Neutrophil (primary cell): Measurements from ENCODE around the gene CPNE4.

Experiments used
- H3K27ac ChIP-seq: fragments of 200-600 bp; sonication (generic); 2 replicates; pipeline ENCODE4 v1.5.1; 2016; ENCODE audit warnings: mild to moderate bottlenecking, moderate library complexity
- H3K27me3 ChIP-seq: fragments of 200-600 bp; sonication (generic); 2 replicates; pipeline ENCODE4 v1.6.0; 2016; ENCODE audit warnings: mild to moderate bottlenecking
- H3K36me3 ChIP-seq: fragments of 200-600 bp; sonication (generic); 2 replicates; pipeline ENCODE4 v1.5.1; 2017
- H3K4me1 ChIP-seq, 2 experiments: fragments of 200-600 bp in 1 of 2; sonication (generic) in 1 of 2; 1 replicate in 1 of 2; 2 replicates in 1 of 2; pipeline versions ENCODE4 v1.5.1 to v1.6.1; 2013 to 2016; ENCODE audit warnings: low read depth in 1 of 2, low read length in 1 of 2, mild to moderate bottlenecking in 1 of 2, moderate library complexity in 1 of 2; ENCODE audit not compliant: control insufficient read depth in 1 of 2, insufficient read depth in 1 of 2
- H3K4me3 ChIP-seq, 2 experiments: fragments of 200-600 bp in 1 of 2; sonication (generic) in 1 of 2; 1 replicate in 1 of 2; 2 replicates in 1 of 2; pipeline ENCODE4 v1.5.1; 2013 to 2016; ENCODE audit warnings: low read depth in 1 of 2, low read length in 1 of 2, mild to moderate bottlenecking in 1 of 2, moderate library complexity in 1 of 2
- H3K9me3 ChIP-seq: fragments of 200-600 bp; sonication (generic); 2 replicates; pipeline ENCODE4 v1.5.1; 2016
- CTCF ChIP-seq: fragments of 200-600 bp; sonication (generic); IDR thresholded peaks from 2 replicates; pipeline ENCODE4 v1.5.1; 2016; ENCODE audit warnings: antibody characterized with exemption

CPNE4 gene

GRCh38 chr3:132007617-132008016 lies 27.2 kb downstream of the CPNE4 start:
- Histone ChIP-seq H3K36me3 (no peaks in the 10 kb centered on the region), H3K4me3 (no peak overlapping the region), H3K4me1 (peaks cover 9 to 46% of the 10 kb centered on the region in 2 experiments), H3K27ac (no peak overlapping the region), H3K9me3 (no peaks in the 10 kb centered on the region), H3K27me3 (peaks cover 13% of the 10 kb centered on the region)
- TF ChIP-seq CTCF, result no peak

DNA sequence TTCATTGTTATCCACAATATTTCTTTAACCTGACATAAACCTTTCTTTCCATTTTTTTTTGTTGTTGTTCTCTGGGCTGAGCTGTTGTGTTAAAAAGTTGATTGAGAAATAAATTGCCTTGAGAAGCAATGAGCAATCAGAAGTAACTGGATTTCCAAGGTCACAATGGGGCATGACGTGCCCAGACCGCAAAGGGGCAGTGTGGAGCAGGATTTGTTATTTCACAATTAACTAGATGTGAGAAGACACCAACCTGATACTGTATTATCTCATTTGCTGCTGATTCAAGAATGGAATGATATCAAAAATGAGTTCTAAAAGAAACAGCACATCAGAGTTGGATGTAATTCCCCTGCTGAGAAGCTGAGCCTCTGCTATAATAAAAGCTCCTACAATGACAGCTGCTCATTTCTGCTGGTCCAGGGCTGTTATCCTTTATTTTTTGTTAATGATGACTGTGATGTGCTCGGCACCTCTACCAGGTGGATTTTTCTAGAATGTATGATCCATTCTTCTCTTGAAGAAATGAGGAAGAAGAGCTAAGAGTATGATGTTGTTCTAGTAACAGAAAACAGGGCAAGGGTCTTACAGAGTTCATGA lies 28.1 kb downstream of the CPNE4 start:
- TF ChIP-seq CTCF, result no peak
- no peak overlapping the region for H3K4me3 ChIP-seq
- peaks cover 7 to 37% of the 10 kb centered on the region in 2 experiments for H3K4me1 ChIP-seq
- no peak overlapping the region for H3K27ac ChIP-seq
- no peaks in the 10 kb centered on the region for H3K9me3 ChIP-seq
- peaks cover 22% of the 10 kb centered on the region for H3K27me3 ChIP-seq
- H3K36me3 ChIP-seq, result no peaks in the 10 kb centered on the region

DNA sequence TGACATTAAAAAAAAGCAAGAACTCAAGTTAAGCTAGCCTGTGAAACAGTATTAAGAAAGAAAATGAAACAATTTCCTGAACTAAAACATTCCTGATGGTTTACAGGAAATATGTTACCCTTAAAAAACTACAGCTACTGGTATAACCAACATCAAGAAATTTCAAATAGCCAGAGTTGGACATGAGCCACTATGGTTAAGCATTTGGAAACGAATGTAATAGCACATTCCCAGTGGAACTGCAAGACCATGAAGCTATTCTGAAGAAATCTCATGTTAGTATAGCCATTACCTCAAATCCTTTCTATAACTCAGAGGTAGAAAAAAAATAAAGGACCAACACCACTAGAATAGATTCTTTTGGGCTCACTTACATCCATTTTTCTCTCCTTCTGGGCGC lies 30.2 kb downstream of the CPNE4 start:
- H3K4me3 ChIP-seq, result no peak overlapping the region
- H3K27me3 ChIP-seq, result peaks cover 33% of the 10 kb centered on the region
- H3K36me3 ChIP-seq, result no peaks in the 10 kb centered on the region
- TF ChIP-seq CTCF, result no peak
- H3K4me1 ChIP-seq, result peaks cover 0 to 22% of the 10 kb centered on the region in 2 experiments
- H3K9me3 ChIP-seq, result no peaks in the 10 kb centered on the region
- H3K27ac ChIP-seq, result no peak overlapping the region

- Histone ChIP-seq H3K4me3 (no peak overlapping the region), H3K4me1 (peaks cover 0 to 14% of the 10 kb centered on the region in 2 experiments), H3K9me3 (no peaks in the 10 kb centered on the region), H3K27ac (no peak overlapping the region), H3K27me3 (peaks cover 40% of the 10 kb centered on the region), H3K36me3 (no peaks in the 10 kb centered on the region)
- no peak for TF ChIP-seq CTCF
These were observed 31.1 kb downstream of the CPNE4 start for GRCh38 chr3:132003685-132004084.

GRCh38 chr3:132001999-132002398 lies 32.8 kb downstream of the CPNE4 start:
- no peak for TF ChIP-seq CTCF
- Histone ChIP-seq H3K4me3 (no peak overlapping the region), H3K36me3 (no peaks in the 10 kb centered on the region), H3K4me1 (peaks cover 0 to 14% of the 10 kb centered on the region in 2 experiments), H3K9me3 (no peaks in the 10 kb centered on the region), H3K27ac (no peak overlapping the region), H3K27me3 (peaks cover 51% of the 10 kb centered on the region)

- Histone ChIP-seq H3K36me3 (no peaks in the 10 kb centered on the region), H3K4me3 (no peak overlapping the region), H3K4me1 (peaks cover 0 to 8% of the 10 kb centered on the region in 2 experiments), H3K9me3 (no peaks in the 10 kb centered on the region), H3K27me3 (peaks cover 56% of the 10 kb centered on the region), H3K27ac (no peak overlapping the region)
- TF ChIP-seq CTCF, result no peak
These were observed 33.8 kb downstream of the CPNE4 start for GRCh38 chr3:132001036-132001435.
